SKM-1 treated with dmso at 0.1 percent for 144 hours (cell line): ENCODE measurements around the gene PPP1R3C.

Experiments
- DNase-seq: peaks from one replicate; lab custom pipeline; 2025; ENCODE audit not compliant: unreplicated experiment; lab: John Stamatoyannopoulos, UW

The PPP1R3C gene

GRCh38 chr10:91629715-91630549, 2.9 kb downstream of the PPP1R3C start:
- DNase-seq = peak; percentile 25

GRCh38 chr10:91628383-91628782, 4.5 kb downstream of the PPP1R3C start:
- no peak for DNase-seq

GRCh38 chr10:91627344-91628102, 5.3 kb downstream of the PPP1R3C start:
- DNase-seq = no peak

- no peak for DNase-seq
Observed at GRCh38 chr10:91626936-91627335, 5.9 kb downstream of the PPP1R3C start.

GRCh38 chr10:91624633-91625032, 8.2 kb downstream of the PPP1R3C start:
- no peak for DNase-seq

- no peak for DNase-seq
Observed at GRCh38 chr10:91622601-91623000, 10.3 kb downstream of the PPP1R3C start.

GRCh38 chr10:91621483-91622113, 11.3 kb downstream of the PPP1R3C start:
- DNase-seq = no peak

- DNase-seq = no peak
Observed at GRCh38 chr10:91617072-91617609, 15.7 kb downstream of the PPP1R3C start.

- DNase-seq = no peak
Observed at GRCh38 chr10:91616137-91616536, 16.7 kb downstream of the PPP1R3C start.

GRCh38 chr10:91614225-91614624, 18.6 kb downstream of the PPP1R3C start:
- no peak for DNase-seq

GRCh38 chr10:91613411-91614187, 19.3 kb downstream of the PPP1R3C start:
- no peak for DNase-seq

- no peak for DNase-seq
Observed at GRCh38 chr10:91610919-91611318, 22.0 kb downstream of the PPP1R3C start.

GRCh38 chr10:91610444-91610843, 22.4 kb downstream of the PPP1R3C start:
- DNase-seq = no peak

- no peak for DNase-seq
Observed at GRCh38 chr10:91607646-91608403, 25.0 kb downstream of the PPP1R3C start.

GRCh38 chr10:91605968-91606367, 26.9 kb downstream of the PPP1R3C start:
- no peak for DNase-seq

GRCh38 chr10:91604553-91605534, 28.0 kb downstream of the PPP1R3C start:
- no peak for DNase-seq

GRCh38 chr10:91603931-91604331, 28.9 kb downstream of the PPP1R3C start:
- DNase-seq = no peak

- no peak for DNase-seq
Observed at GRCh38 chr10:91602868-91603568, 29.9 kb downstream of the PPP1R3C start.
